Neural progenitor cell (in vitro differentiated cells): ENCODE results near the gene EHBP1. TPM values are rescaled to one million over a fixed set of nuclear protein-coding genes. Genes with fewer than 3 reads are reported as not detected.
A peak's percentile ranks its signal among the peaks of the same experiment; 100 is the strongest.

Experiments used
- DNase-seq: peaks from one replicate; pipeline ENCODE4 v3.0.0-alpha.2; 2016; ENCODE audit warnings: low spot score
- H2AFZ ChIP-seq: fragments of 200-600 bp; sonication (generic); replicated peaks from 2 replicates; pipeline ENCODE4 v1.6.1; 2016; ENCODE audit warnings: antibody characterized with exemption
- H3F3A ChIP-seq: fragments of 200-600 bp; sonication (generic); 2 replicates; pipeline ENCODE4 v1.6.1; 2016; ENCODE audit warnings: antibody characterized with exemption, low read depth
- H3K27ac ChIP-seq: fragments of 200-600 bp; sonication (generic); 2 replicates; pipeline ENCODE4 v1.5.1; 2016; ENCODE audit warnings: mild to moderate bottlenecking
- H3K27me3 ChIP-seq: fragments of 200-600 bp; sonication (generic); 2 replicates; pipeline ENCODE4 v1.6.1; 2016; ENCODE audit warnings: mild to moderate bottlenecking, moderate library complexity
- H3K36me3 ChIP-seq: fragments of 200-600 bp; sonication (generic); 2 replicates; pipeline ENCODE4 v1.5.1; 2016
- H3K4me1 ChIP-seq: fragments of 200-600 bp; sonication (generic); 2 replicates; pipeline ENCODE4 v1.6.1; 2016; ENCODE audit warnings: mixed run types
- H3K4me2 ChIP-seq: fragments of 200-600 bp; sonication (generic); 2 replicates; pipeline ENCODE4 v1.6.1; 2016
- H3K4me3 ChIP-seq: fragments of 200-600 bp; sonication (generic); 2 replicates; pipeline ENCODE4 v1.5.1; 2016
- H3K79me2 ChIP-seq: fragments of 200-600 bp; sonication (generic); 2 replicates; pipeline ENCODE4 v1.6.1; 2016; ENCODE audit warnings: low read depth
- H3K9ac ChIP-seq: fragments of 200-600 bp; sonication (generic); 2 replicates; pipeline ENCODE4 v1.6.1; 2016
- H3K9me3 ChIP-seq: fragments of 200-600 bp; sonication (generic); 2 replicates; pipeline ENCODE4 v1.5.1; 2016; ENCODE audit warnings: low read depth
- H4K20me1 ChIP-seq: fragments of 200-600 bp; sonication (generic); 2 replicates; pipeline ENCODE4 v1.6.1; 2016; ENCODE audit warnings: low read depth
- H3K27ac Mint-ChIP-seq: 3 replicates; pipeline ENCODE4 v1.8.0; 2021; ENCODE audit warnings: mixed read lengths
- H3K27me3 Mint-ChIP-seq: 2 replicates; pipeline ENCODE4 v1.8.0; 2022; ENCODE audit warnings: low read depth, mild to moderate bottlenecking, inconsistent platforms, moderate library complexity, mixed read lengths; ENCODE audit not compliant: insufficient read depth
- H3K36me3 Mint-ChIP-seq: 3 replicates; pipeline ENCODE4 v1.8.0; 2021; ENCODE audit warnings: mixed read lengths
- H3K4me1 Mint-ChIP-seq: 3 replicates; pipeline ENCODE4 v1.8.0; 2021; ENCODE audit warnings: mixed read lengths
- H3K4me3 Mint-ChIP-seq: 3 replicates; pipeline ENCODE4 v1.8.0; 2021; ENCODE audit warnings: mild to moderate bottlenecking, moderate library complexity, mixed read lengths
- H3K9me3 Mint-ChIP-seq: 3 replicates; pipeline ENCODE4 v1.8.0; 2020; ENCODE audit warnings: mixed read lengths
- CTCF ChIP-seq: fragments of 200-600 bp; sonication (generic); IDR thresholded peaks from 2 replicates; pipeline ENCODE4 v1.5.1; 2017; ENCODE audit warnings: antibody characterized with exemption, mild to moderate bottlenecking
- EZH2 ChIP-seq: fragments of 200-600 bp; sonication (generic); IDR thresholded peaks from 2 replicates; pipeline ENCODE4 v1.6.1; 2017; ENCODE audit warnings: antibody characterized with exemption, mild to moderate bottlenecking, moderate library complexity
- EZH2phosphoT487 ChIP-seq: fragments of 200-600 bp; sonication (generic); IDR thresholded peaks from 2 replicates; pipeline ENCODE4 v1.6.1; 2017; ENCODE audit warnings: antibody characterized with exemption
- total RNA-seq: library from RNA; depleted of rRNA; stranded (reverse); fragments of >200 nt; gene quantifications from 2 replicates; pipeline ENCODE4 v1.2.3, GENCODE V29; 2015; ENCODE audit warnings: low replicate concordance

EHBP1 gene
- total RNA-seq, 1 donor from 2014 or later: 65.8 TPM

- H3K27me3 ChIP-seq: peaks cover 90% of the 10 kb centered on the region
- peaks cover 77% of the 10 kb centered on the region for H3F3A ChIP-seq
- peaks cover 52% of the 10 kb centered on the region for H3K36me3 Mint-ChIP-seq
- H3K27ac Mint-ChIP-seq: peak overlapping the region; percentile 93
- no peak overlapping the region for H3K9ac ChIP-seq
- H2AFZ ChIP-seq: no peak overlapping the region
- H3K9me3 Mint-ChIP-seq: peaks cover 32% of the 10 kb centered on the region
- peaks cover 54% of the 10 kb centered on the region for H3K27me3 Mint-ChIP-seq
- H3K9me3 ChIP-seq: no peaks in the 10 kb centered on the region
- H3K4me3 Mint-ChIP-seq: peak overlapping the region; percentile 98
- no peaks in the 10 kb centered on the region for H3K36me3 ChIP-seq
- H3K4me3 ChIP-seq: peak overlapping the region; percentile 7
- peak overlapping the region; percentile 94 for H3K4me2 ChIP-seq
- peaks cover 68% of the 10 kb centered on the region for H3K4me1 ChIP-seq
- H3K4me1 Mint-ChIP-seq: peaks cover 47% of the 10 kb centered on the region
- peak overlapping the region; percentile 85 for H3K27ac ChIP-seq
- H3K79me2 ChIP-seq: peaks cover 44% of the 10 kb centered on the region
- TF ChIP-seq CTCF: no peak
- TF ChIP-seq EZH2: no peak
- TF ChIP-seq EZH2phosphoT487: no peak
- DNase-seq: peak; percentile 75
- H4K20me1 ChIP-seq: peaks cover 54% of the 10 kb centered on the region
These were observed 352.8 kb downstream of the EHBP1 start for GRCh38 chr2:63058144-63058920.

DNA sequence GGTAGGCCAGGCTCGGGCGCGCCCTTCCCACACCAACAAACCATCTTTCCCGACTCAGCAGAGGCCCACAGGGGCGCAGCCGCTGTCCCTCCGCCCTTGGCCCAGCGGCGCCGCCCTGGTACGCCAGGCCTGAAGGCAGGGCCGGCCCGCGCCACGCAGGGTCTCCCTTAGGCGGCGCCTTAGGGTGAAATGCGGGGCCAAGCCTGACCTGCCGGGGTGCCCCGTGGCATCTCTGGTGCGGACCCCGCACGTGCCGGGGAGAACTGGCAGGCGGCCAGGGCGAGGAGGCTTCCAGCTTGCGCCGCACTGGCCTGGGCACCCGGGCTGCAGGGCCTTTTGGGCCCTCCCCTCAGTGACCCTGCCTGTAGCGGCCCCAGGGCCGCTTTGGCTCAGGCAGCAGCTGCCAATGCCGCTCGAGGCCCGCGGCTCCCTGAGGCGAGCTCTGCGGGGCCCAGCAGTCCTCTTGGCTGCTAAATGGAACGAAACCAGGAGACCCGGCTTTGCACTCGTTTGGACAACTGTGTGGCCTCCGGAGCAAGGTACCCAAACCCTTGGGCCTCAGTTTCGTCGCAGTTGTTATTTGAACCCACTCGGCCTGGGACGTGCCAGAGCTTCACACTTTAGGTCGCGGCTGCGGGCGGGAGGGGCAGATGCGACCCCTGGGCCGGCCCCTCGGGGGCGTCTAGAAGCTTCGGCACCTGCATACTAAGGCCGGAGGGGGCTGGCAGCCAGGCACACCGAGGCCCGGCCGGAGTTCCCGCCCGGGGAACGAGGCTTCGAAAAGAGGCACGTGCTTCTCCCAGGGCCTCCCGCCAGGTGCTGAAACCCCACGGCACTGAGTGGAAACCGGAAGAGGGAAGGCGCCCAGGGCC lies 353.6 kb downstream of the EHBP1 start:
- Mint-ChIP-seq H3K27me3 (peaks cover 48% of the 10 kb centered on the region), H3K4me3 (peak overlapping the region; percentile 98), H3K27ac (no peak overlapping the region), H3K9me3 (peaks cover 29% of the 10 kb centered on the region), H3K4me1 (peaks cover 43% of the 10 kb centered on the region), H3K36me3 (peaks cover 45% of the 10 kb centered on the region)
- Histone ChIP-seq H3K27ac (peak overlapping the region; percentile 85), H3F3A (peaks cover 77% of the 10 kb centered on the region), H4K20me1 (peaks cover 45% of the 10 kb centered on the region), H3K9me3 (no peaks in the 10 kb centered on the region), H3K4me3 (peak overlapping the region; percentile 7), H3K79me2 (peaks cover 36% of the 10 kb centered on the region), H3K4me2 (peak overlapping the region; percentile 94), H3K27me3 (peaks cover 90% of the 10 kb centered on the region), H3K9ac (no peak overlapping the region), H2AFZ (no peak overlapping the region), H3K4me1 (peaks cover 71% of the 10 kb centered on the region), H3K36me3 (no peaks in the 10 kb centered on the region)
- TF ChIP-seq CTCF (peak; percentile 11), EZH2phosphoT487 (no peak)
- peak; percentile 81 for DNase-seq

DNA sequence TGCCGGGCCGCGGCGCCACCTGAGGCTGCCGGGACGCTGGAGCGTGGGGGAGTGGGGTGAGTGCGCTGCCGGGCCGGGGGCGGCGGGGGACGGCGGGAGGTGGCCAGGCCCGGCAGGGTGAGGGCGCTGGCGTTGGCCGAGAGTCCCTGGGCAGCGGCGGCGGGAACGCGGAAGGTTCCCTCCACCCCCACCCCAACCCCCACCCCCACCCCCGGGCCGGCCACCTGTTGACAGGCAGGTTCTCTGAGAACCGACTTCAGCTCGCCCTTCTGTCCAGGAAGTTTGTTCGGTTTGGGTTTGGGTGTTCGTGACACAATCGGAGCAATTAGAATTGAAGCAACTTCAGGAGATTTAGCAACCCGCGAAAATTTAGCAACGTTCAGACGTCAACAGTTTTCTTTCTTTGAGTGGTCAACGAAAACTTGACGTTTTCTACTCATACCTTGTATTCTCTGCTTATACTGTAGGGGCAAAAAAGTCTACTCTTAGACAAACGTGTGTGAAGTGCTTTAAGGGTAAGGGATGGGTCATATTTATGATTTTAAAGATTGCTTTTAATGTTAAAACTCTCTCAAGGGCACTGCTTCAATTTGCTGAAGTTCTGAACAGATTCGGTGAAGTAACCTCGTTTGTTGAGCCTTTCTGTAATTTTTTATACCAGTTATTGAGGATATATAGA lies 354.4 kb downstream of the EHBP1 start:
- H3F3A ChIP-seq: peaks cover 69% of the 10 kb centered on the region
- Mint-ChIP-seq H3K4me3 (peak overlapping the region; percentile 78), H3K27me3 (peaks cover 40% of the 10 kb centered on the region), H3K9me3 (peaks cover 23% of the 10 kb centered on the region), H3K27ac (peak overlapping the region; percentile 22), H3K4me1 (peaks cover 36% of the 10 kb centered on the region), H3K36me3 (peaks cover 38% of the 10 kb centered on the region)
- no peaks in the 10 kb centered on the region for H3K9me3 ChIP-seq
- peak; percentile 35 for DNase-seq
- no peak overlapping the region for H2AFZ ChIP-seq
- H3K4me1 ChIP-seq: peaks cover 70% of the 10 kb centered on the region
- peaks cover 28% of the 10 kb centered on the region for H3K79me2 ChIP-seq
- peaks cover 38% of the 10 kb centered on the region for H4K20me1 ChIP-seq
- H3K9ac ChIP-seq: no peak overlapping the region
- H3K4me2 ChIP-seq: peak overlapping the region; percentile 62
- H3K36me3 ChIP-seq: no peaks in the 10 kb centered on the region
- peak overlapping the region; percentile 24 for H3K4me3 ChIP-seq
- H3K27me3 ChIP-seq: peaks cover 85% of the 10 kb centered on the region
- no peak overlapping the region for H3K27ac ChIP-seq
- TF ChIP-seq EZH2phosphoT487: peak; percentile 2
- no peak for TF ChIP-seq CTCF
- no peak for TF ChIP-seq EZH2
